Dermis blood vessel endothelial cell (primary cell): Measurements from ENCODE around the gene MAP4K4. TPM values are rescaled to one million over a fixed set of nuclear protein-coding genes. Genes with fewer than 3 reads are reported as not detected.

Experiments used
- DNase-seq: peaks from one replicate; pipeline ENCODE4 v3.0.0; 2010
- total RNA-seq: library from RNA; depleted of rRNA; stranded (reverse); fragments of >200 nt; gene quantifications from 2 replicates; pipeline ENCODE4 v1.2.3, GENCODE V29; 2014

The MAP4K4 gene
- 192 and 255 TPM in 2 replicates for total RNA-seq

DNA sequence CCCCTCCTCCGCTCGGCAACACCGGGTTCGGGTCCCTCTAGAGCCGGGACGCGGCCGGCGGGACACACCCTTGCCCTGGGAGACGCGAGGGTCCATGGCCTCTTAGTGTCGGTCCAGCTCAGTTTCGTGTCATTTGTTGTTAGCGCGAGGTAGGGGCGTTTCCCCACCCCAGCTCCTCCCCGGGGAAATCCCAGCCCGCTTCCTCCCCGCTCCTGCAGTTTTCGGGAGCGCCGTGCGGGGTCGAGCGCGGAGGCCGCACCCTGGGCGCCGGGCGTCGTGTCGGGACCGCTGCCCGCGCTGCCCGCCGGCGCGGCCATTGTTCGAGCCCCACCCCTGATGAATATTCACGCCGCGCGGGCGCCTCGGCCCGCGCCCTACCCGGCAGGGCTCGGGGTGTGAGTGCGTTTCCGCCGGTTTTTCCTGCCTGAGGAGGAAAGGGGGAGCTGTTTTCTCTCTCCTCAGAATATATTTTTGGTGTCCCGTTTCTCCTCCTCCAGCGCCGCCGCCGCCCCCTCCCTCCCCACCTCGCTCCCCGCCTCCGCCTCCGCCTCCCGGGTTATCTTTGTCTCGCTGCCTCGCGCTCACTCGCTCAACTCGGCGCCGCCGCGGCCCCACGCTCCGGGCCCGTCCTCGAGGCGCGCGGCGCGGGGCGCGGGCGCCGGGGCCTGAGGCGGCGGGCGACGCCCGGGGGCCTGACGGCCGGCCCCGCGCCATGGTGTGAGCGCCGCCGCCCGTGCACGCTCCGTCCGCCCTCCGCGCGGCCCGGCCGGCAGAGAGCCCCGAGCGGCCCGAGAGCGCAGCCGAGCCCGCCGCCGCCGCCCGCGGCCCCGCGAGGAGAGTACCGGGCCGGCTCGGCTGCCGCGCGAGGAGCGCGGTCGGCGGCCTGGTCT is at the start of gene MAP4K4:
Gene MAP4K4, plus strand, starts transcription at position 584 of the 890 bp plus-strand sequence. CDS start 374 bp downstream, outside the sequence.
- DNase-seq: peak; percentile 81

GRCh38 chr2:101653469-101653868 is 44.0 kb upstream of the MAP4K4 start:
- DNase-seq: no peak

- no peak for DNase-seq
These were observed 41.6 kb upstream of the MAP4K4 start for GRCh38 chr2:101655702-101656422.

DNA sequence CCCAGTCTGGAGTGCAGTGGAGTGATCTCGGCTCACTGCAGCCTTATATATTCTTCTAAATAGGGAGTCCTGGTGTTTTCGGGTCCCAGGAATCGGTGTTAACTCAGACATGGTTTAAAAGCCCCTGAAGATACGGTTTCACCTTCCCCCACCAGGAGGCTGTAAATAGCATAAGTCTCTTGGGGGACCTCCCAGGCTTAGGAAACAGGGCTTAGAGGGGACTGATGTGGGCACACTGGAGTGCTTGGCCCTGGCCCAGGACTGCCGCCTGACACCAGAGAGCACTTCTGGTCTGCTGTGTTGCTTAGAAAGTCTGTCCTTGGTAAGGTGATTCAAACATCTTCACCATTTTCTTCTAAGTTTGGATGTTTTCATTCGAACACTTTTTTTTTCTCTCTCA is 39.7 kb upstream of the MAP4K4 start:
- no peak for DNase-seq

- DNase-seq: peak; percentile 11
These were observed 39.1 kb upstream of the MAP4K4 start for GRCh38 chr2:101658387-101658786.

DNA sequence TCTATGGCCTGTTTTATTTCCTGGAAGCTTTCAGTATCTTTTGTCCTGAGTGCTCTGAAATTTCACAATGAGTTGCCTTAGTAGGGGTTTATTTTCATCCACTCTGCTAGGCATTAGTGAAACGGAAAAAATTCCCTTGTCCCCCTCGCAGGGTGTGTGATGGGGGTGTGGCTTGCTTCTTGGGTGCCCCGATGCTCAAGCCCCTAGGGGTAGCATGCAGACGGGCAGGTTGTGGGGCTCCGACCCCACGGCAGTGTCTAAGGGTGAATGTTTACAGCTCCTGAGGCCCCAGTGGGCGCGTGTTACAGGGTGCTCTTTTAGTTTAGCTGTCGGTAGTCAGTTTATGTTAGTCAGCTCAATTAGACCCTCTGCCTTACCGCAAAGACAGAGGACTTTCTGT is 32.2 kb upstream of the MAP4K4 start:
- DNase-seq: no peak

GRCh38 chr2:101667823-101668222 is 29.7 kb upstream of the MAP4K4 start:
- no peak for DNase-seq

DNA sequence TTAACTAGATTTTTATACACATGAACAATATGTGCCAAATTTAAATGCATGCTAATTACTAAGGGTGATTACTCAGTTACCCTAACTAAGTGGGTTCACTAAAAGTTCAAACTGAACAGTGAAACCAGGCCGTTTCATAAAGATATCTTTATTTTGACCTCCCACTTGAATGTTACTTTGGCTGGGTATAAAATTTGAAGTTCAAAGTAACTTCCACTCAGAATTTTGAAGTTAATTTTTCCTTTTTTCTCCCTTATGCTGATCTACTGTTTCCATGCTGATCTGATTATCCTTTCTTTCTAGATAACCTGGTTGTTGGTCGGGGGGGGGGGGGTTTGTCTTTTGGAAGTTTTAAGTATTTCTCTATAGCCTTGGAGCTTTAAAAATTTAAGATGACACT is 25.5 kb upstream of the MAP4K4 start:
- no peak for DNase-seq

- DNase-seq: no peak
These were observed 23.6 kb upstream of the MAP4K4 start for GRCh38 chr2:101673920-101674319.

DNA sequence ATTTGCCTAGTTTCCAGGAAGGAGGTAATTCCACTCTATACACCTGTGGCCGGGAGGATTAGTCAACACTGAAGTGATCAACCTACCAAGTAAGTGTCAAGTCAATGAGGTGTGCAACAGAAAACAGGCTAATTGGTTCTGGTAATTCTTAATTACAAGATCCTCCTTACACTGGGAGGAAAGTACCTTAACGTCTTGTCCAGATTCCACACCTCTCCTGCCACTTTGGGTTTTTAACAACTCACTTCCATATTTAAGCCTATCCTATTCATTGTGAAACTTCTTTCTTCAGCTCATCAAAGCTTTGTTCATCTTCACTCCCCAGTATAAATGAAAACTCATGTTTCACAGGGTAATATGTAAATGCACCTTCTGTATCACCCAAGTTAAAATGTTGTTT is 22.0 kb upstream of the MAP4K4 start:
- no peak for DNase-seq

DNA sequence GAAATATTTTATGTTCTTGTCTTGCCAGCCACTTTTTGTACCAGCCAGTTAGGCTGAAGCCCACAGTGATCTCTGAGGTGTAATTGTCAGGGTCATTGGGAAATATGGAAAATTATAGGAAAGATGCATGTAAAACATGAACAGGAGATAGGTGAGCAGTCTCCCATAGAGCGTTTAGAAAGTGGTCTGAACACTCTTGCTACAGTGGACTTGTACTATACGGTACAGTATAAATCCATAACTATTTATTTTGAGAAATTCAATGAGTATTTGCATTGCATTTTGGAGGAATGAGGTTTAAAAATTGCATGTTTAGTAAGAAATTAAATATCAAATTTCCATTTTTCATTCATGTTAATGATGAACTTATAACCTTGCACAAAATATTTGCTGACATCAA is 20.8 kb upstream of the MAP4K4 start:
- DNase-seq: no peak

GRCh38 chr2:101677658-101678057 is 19.8 kb upstream of the MAP4K4 start:
- DNase-seq: no peak

GRCh38 chr2:101678379-101678778 is 19.1 kb upstream of the MAP4K4 start:
- DNase-seq: no peak

GRCh38 chr2:101679037-101679726 is 18.3 kb upstream of the MAP4K4 start:
- no peak for DNase-seq

DNA sequence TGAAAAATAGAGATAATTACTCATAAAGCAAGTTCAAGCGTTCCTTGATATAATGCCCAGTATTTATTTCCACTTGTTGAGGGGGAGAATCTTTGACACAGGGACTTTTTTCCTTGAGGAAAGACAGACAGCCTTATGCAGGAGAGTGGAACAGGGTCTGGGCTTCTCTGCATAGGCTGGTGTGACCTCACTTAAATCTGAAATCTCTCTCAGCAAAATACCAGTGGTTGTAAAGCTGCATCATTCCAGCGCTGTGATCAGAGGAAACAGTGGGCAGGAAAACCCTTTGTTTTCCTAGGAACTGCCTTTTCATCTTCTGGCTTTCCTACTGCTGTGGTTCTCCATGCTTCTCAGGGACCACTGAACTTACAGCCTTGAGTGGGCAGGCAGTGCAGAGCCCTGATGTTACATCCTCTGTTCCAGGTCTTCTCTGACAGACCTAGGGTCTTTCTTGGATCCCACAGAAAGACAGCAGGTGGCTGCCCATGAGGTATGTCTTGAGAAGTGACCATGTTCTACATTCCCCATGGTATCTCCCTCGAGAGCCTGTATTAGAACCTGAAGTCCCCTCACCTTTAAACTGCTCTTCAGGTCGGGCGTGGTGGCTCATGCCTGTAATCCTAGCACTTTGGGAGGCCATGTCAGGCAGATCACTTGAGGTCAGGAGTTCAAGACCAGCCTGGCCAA is 17.6 kb upstream of the MAP4K4 start:
- peak; percentile 40 for DNase-seq

- DNase-seq: no peak
These were observed 15.2 kb upstream of the MAP4K4 start for GRCh38 chr2:101682311-101682710.

DNA sequence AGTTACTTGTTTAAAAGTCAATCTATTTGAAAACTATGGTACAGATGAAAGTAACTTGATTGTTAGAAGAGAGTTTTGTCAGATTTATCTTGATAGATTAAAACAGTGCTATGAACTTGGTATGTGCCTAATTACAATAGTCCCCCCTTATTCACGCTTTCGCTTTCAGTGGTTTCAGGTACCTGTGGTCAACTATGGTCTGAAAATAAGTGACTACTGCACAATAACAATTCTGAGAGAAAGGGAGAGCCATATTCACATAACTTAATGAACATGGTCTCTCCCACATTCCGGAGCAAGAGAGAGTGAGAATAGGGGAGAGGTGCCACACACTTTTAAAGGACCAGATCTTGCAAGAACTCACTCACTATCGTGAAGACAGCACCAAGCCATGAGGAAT is 13.2 kb upstream of the MAP4K4 start:
- no peak for DNase-seq

DNA sequence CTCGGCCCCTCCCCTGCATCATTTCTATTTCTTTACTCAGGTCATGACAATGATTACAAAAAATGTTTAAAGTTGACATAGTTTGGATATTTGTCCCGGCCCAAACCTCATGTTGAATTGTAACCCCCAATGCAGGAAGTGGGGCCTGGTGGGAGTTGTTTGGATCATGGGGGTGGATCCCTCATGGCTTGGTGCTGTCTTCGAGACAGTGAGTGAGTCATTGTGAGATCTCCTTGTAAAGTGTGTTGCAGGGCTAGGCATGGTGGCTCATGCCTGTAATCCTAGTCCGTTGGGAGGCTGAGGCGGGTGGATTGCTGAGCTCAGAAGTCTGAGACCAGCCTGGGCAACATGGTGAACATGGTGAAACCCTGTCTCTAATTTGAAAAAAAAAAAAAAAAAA is 9.2 kb upstream of the MAP4K4 start:
- no peak for DNase-seq

GRCh38 chr2:101689114-101689825 is 8.2 kb upstream of the MAP4K4 start:
- no peak for DNase-seq

- DNase-seq: no peak
These were observed 6.9 kb upstream of the MAP4K4 start for GRCh38 chr2:101690547-101691152.

GRCh38 chr2:101692041-101692440 is 5.5 kb upstream of the MAP4K4 start:
- DNase-seq: no peak

DNA sequence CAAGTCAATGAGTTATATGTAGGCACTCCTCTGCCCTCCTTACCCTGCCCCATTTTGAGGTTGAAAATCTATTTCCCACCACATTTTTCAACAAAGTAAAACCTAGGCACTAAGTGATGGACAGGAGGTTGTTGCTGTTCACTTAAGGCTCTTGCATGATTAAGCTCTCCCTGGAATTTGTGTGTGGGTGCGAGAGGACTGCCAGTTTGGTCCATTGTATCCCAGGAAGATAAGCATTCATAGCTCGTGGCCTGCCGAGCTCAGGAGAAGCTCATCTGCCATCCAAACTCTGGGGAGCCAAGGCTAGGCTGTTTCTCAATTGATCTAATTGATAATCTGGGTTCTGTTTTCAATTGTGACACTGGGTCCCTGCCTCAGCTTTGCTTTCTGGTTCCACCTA is 4.7 kb upstream of the MAP4K4 start:
- DNase-seq: no peak
